Measurements from ENCODE around the gene KCNA10. TPM values are rescaled to one million over a fixed set of nuclear protein-coding genes. Genes with fewer than 3 reads are reported as not detected.

KCNA10 gene
- total RNA-seq, 1 experiment from 2014 or later = not detected

DNA sequence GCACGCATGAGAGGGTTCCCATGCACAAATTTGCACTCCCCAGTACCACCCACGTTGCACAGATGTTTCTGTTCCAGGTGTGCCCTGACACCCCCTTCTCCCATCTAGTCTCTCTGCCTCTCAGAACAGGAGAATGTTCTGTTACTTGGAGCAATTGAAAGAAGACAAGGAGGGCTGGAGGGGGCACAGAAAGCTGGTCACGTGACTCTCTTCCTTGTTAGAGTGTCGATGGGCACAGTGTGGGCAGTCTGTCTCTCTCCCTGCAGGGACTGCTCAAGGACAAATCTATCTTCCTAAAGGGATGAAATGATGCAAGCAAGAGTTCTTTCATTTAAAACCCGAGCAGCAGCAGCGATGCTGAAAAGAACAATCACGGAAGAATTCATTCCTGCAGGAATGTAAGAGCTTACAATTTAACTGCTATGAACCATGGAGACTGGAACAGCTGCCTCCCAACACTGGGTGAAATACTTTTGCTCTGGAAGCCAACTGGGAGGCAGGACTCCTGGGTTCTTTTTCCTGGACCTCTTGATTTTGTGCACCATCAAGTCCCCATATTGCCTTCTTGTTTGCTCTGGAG lies 7.3 kb upstream of the KCNA10 start (continued):
- TF ChIP-seq, protein P1, sequence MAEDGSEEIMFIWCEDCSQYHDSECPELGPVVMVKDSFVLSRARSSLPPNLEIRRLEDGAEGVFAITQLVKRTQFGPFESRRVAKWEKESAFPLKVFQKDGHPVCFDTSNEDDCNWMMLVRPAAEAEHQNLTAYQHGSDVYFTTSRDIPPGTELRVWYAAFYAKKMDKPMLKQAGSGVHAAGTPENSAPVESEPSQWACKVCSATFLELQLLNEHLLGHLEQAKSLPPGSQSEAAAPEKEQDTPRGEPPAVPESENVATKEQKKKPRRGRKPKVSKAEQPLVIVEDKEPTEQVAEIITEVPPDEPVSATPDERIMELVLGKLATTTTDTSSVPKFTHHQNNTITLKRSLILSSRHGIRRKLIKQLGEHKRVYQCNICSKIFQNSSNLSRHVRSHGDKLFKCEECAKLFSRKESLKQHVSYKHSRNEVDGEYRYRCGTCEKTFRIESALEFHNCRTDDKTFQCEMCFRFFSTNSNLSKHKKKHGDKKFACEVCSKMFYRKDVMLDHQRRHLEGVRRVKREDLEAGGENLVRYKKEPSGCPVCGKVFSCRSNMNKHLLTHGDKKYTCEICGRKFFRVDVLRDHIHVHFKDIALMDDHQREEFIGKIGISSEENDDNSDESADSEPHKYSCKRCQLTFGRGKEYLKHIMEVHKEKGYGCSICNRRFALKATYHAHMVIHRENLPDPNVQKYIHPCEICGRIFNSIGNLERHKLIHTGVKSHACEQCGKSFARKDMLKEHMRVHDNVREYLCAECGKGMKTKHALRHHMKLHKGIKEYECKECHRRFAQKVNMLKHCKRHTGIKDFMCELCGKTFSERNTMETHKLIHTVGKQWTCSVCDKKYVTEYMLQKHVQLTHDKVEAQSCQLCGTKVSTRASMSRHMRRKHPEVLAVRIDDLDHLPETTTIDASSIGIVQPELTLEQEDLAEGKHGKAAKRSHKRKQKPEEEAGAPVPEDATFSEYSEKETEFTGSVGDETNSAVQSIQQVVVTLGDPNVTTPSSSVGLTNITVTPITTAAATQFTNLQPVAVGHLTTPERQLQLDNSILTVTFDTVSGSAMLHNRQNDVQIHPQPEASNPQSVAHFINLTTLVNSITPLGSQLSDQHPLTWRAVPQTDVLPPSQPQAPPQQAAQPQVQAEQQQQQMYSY (CRISPR knock-in tag; IDR thresholded peaks at IDR 0.05) = no peak
- TF ChIP-seq SP1 (CRISPR knock-in tag; conservative IDR thresholded peaks at IDR 0.05) = no peak
- TF ChIP-seq, protein P2, sequence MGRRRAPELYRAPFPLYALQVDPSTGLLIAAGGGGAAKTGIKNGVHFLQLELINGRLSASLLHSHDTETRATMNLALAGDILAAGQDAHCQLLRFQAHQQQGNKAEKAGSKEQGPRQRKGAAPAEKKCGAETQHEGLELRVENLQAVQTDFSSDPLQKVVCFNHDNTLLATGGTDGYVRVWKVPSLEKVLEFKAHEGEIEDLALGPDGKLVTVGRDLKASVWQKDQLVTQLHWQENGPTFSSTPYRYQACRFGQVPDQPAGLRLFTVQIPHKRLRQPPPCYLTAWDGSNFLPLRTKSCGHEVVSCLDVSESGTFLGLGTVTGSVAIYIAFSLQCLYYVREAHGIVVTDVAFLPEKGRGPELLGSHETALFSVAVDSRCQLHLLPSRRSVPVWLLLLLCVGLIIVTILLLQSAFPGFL (CRISPR knock-in tag; IDR thresholded peaks at IDR 0.05; ENCODE audit: borderline replicate concordance) = no peak

DNA sequence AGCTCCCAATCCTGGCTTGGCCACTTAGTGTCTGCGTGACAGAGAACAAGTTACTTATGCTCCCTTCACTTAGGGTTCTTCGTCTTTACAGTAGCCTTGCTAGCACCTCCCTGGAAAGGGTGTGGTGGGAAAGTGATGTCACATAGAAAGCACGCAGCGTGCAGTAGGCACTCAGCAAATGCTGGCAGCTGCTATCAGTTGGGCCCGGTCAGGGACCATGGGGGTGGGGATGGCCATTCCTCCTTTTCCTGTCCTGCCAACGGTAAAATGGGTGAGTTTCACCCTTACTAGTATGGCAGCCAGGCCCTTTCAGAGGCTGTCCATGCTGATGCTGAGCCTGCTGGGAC lies 6.2 kb upstream of the KCNA10 start:
- Mint-ChIP-seq H3K4me3 (no peak overlapping the region), H3K9me3 (no peaks in the 10 kb centered on the region), H3K36me3 (no peaks in the 10 kb centered on the region), H3K4me1 (no peaks in the 10 kb centered on the region), H3K27ac (no peak overlapping the region), H3K27me3 (ENCODE audit: low read depth) (peaks cover 4% of the 10 kb centered on the region)
- DNase-seq (ENCODE audit: low spot score) (no peak), ATAC-seq (no peak)
- CTCF ChIA-PET = interaction anchor here (1.5 to 8.7 kb wide), 9 partner anchors 8 to 256 kb away, joined by 3 to 66 read pairs (median 19); partner anchors contain the start of gene KCNA2
- TF ChIP-seq GTF2I (CRISPR knock-in tag; conservative IDR thresholded peaks at IDR 0.05) = no peak
- TF ChIP-seq ZNF423 (CRISPR knock-in tag; IDR thresholded peaks at IDR 0.05) = no peak
- TF ChIP-seq JUN (CRISPR knock-in tag; IDR thresholded peaks at IDR 0.05) = no peak
- TF ChIP-seq ZNF232 (CRISPR knock-in tag; IDR thresholded peaks at IDR 0.05) = no peak
- TF ChIP-seq, protein P3, sequence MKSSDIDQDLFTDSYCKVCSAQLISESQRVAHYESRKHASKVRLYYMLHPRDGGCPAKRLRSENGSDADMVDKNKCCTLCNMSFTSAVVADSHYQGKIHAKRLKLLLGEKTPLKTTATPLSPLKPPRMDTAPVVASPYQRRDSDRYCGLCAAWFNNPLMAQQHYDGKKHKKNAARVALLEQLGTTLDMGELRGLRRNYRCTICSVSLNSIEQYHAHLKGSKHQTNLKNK (CRISPR knock-in tag; IDR thresholded peaks at IDR 0.05) = no peak
- TF ChIP-seq ZNF263 (CRISPR knock-in tag; IDR thresholded peaks at IDR 0.05; ENCODE audit: low read depth) = no peak
- TF ChIP-seq CREB1 (CRISPR knock-in tag; IDR thresholded peaks at IDR 0.05) = no peak
- TF ChIP-seq KAT7 (CRISPR knock-in tag; IDR thresholded peaks at IDR 0.05; ENCODE audit: borderline replicate concordance) = no peak
- no peak for TF ChIP-seq ZBTB21 (CRISPR knock-in tag; IDR thresholded peaks at IDR 0.05; ENCODE audit: borderline replicate concordance)
- TF ChIP-seq ZNF671 (CRISPR knock-in tag; IDR thresholded peaks at IDR 0.05) = no peak
- TF ChIP-seq MYBL2 (CRISPR knock-in tag; IDR thresholded peaks at IDR 0.05) = no peak
- TF ChIP-seq, protein P4, sequence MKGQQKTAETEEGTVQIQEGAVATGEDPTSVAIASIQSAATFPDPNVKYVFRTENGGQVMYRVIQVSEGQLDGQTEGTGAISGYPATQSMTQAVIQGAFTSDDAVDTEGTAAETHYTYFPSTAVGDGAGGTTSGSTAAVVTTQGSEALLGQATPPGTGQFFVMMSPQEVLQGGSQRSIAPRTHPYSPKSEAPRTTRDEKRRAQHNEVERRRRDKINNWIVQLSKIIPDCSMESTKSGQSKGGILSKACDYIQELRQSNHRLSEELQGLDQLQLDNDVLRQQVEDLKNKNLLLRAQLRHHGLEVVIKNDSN (CRISPR knock-in tag; IDR thresholded peaks at IDR 0.05) = no peak
- TF ChIP-seq, protein P5, sequence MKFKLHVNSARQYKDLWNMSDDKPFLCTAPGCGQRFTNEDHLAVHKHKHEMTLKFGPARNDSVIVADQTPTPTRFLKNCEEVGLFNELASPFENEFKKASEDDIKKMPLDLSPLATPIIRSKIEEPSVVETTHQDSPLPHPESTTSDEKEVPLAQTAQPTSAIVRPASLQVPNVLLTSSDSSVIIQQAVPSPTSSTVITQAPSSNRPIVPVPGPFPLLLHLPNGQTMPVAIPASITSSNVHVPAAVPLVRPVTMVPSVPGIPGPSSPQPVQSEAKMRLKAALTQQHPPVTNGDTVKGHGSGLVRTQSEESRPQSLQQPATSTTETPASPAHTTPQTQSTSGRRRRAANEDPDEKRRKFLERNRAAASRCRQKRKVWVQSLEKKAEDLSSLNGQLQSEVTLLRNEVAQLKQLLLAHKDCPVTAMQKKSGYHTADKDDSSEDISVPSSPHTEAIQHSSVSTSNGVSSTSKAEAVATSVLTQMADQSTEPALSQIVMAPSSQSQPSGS (CRISPR knock-in tag; IDR thresholded peaks at IDR 0.05; ENCODE audit: borderline replicate concordance, low read depth) = no peak
- no peak for TF ChIP-seq EMX1 (CRISPR knock-in tag; IDR thresholded peaks at IDR 0.05)
- no peak for TF ChIP-seq GRHL2 (CRISPR knock-in tag; IDR thresholded peaks at IDR 0.05; ENCODE audit: insufficient replicate concordance, severe bottlenecking)
- TF ChIP-seq, protein P6, sequence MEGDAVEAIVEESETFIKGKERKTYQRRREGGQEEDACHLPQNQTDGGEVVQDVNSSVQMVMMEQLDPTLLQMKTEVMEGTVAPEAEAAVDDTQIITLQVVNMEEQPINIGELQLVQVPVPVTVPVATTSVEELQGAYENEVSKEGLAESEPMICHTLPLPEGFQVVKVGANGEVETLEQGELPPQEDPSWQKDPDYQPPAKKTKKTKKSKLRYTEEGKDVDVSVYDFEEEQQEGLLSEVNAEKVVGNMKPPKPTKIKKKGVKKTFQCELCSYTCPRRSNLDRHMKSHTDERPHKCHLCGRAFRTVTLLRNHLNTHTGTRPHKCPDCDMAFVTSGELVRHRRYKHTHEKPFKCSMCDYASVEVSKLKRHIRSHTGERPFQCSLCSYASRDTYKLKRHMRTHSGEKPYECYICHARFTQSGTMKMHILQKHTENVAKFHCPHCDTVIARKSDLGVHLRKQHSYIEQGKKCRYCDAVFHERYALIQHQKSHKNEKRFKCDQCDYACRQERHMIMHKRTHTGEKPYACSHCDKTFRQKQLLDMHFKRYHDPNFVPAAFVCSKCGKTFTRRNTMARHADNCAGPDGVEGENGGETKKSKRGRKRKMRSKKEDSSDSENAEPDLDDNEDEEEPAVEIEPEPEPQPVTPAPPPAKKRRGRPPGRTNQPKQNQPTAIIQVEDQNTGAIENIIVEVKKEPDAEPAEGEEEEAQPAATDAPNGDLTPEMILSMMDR (IDR thresholded peaks at IDR 0.05) = no peak
- TF ChIP-seq NR2C2 (CRISPR knock-in tag; IDR thresholded peaks at IDR 0.05) = no peak
- TF ChIP-seq TEAD1 (CRISPR knock-in tag; IDR thresholded peaks at IDR 0.05) = no peak
- TF ChIP-seq, protein P7, sequence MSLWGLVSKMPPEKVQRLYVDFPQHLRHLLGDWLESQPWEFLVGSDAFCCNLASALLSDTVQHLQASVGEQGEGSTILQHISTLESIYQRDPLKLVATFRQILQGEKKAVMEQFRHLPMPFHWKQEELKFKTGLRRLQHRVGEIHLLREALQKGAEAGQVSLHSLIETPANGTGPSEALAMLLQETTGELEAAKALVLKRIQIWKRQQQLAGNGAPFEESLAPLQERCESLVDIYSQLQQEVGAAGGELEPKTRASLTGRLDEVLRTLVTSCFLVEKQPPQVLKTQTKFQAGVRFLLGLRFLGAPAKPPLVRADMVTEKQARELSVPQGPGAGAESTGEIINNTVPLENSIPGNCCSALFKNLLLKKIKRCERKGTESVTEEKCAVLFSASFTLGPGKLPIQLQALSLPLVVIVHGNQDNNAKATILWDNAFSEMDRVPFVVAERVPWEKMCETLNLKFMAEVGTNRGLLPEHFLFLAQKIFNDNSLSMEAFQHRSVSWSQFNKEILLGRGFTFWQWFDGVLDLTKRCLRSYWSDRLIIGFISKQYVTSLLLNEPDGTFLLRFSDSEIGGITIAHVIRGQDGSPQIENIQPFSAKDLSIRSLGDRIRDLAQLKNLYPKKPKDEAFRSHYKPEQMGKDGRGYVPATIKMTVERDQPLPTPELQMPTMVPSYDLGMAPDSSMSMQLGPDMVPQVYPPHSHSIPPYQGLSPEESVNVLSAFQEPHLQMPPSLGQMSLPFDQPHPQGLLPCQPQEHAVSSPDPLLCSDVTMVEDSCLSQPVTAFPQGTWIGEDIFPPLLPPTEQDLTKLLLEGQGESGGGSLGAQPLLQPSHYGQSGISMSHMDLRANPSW (CRISPR knock-in tag; conservative IDR thresholded peaks at IDR 0.05; ENCODE audit: low read depth) = no peak
- no peak for TF ChIP-seq TP53 (CRISPR knock-in tag; IDR thresholded peaks at IDR 0.05)
- POLR2A ChIA-PET = no interaction called here

All from WTC11 (cell line).